WTC11 (cell line): ENCODE measurements around the gene ARMC7. TPM values are rescaled to one million over a fixed set of nuclear protein-coding genes. Genes with fewer than 3 reads are reported as not detected.

Experiments
- ATAC-seq: fragments of 200-7000 bp; cut with Tn5 transposase; 2 replicates; pipeline ENCODE4 v1.10.0; 2021; ENCODE audit warnings: mild to moderate bottlenecking, moderate library complexity
- CTCF ChIA-PET: fragments of 300-600 bp; sonication (Branson Sonifier 250); formaldehyde crosslinking; loops from one replicate; lab custom pipeline; 2021; ENCODE audit warnings: antibody characterized with exemption; lab: Charles Lee
- POLR2A ChIA-PET: fragments of 350-600 bp; sonication (Branson Sonifier 250); formaldehyde crosslinking; loops from one replicate; lab custom pipeline; 2021; ENCODE audit warnings: antibody characterized with exemption; lab: Charles Lee
- DNase-seq: peaks from one replicate; pipeline ENCODE4 v3.0.0; 2021; ENCODE audit warnings: low spot score
- H3K27ac Mint-ChIP-seq: 2 replicates; pipeline ENCODE4 v1.8.0; 2021; ENCODE audit warnings: mixed read lengths
- H3K27me3 Mint-ChIP-seq: 2 replicates; pipeline ENCODE4 v1.8.0; 2021; ENCODE audit warnings: low read depth, mild to moderate bottlenecking, moderate library complexity, mixed read lengths
- H3K36me3 Mint-ChIP-seq: 2 replicates; pipeline ENCODE4 v1.8.0; 2021; ENCODE audit warnings: mixed read lengths
- H3K4me1 Mint-ChIP-seq: 2 replicates; pipeline ENCODE4 v1.8.0; 2022; ENCODE audit warnings: mixed read lengths
- H3K4me3 Mint-ChIP-seq: 2 replicates; pipeline ENCODE4 v1.8.0; 2021; ENCODE audit warnings: mild to moderate bottlenecking, moderate library complexity, mixed read lengths
- H3K9me3 Mint-ChIP-seq: 2 replicates; pipeline ENCODE4 v1.8.0; 2021; ENCODE audit warnings: mixed read lengths
- ATF6 ChIP-seq: sonication (generic); formaldehyde crosslinking; IDR thresholded peaks from 2 replicates; pipeline ENCODE4 v1.8.1; 2023; ENCODE audit warnings: mild to moderate bottlenecking, missing genetic modification reagents
- ELF4 ChIP-seq: sonication (generic); formaldehyde crosslinking; IDR thresholded peaks from 2 replicates; pipeline ENCODE4 v1.8.1; 2022; ENCODE audit warnings: low read depth, mild to moderate bottlenecking, moderate library complexity, missing genetic modification reagents
- EMX1 ChIP-seq: fragments of 250-450 bp; sonication (Bioruptor Pico); IDR thresholded peaks from 2 replicates; pipeline ENCODE4 v1.8.0; 2021; ENCODE audit warnings: mild to moderate bottlenecking
- ETV6 ChIP-seq: sonication (generic); formaldehyde crosslinking; IDR thresholded peaks from 2 replicates; pipeline ENCODE4 v1.8.1; 2022; ENCODE audit warnings: mild to moderate bottlenecking, missing genetic modification reagents
- FOXJ3 ChIP-seq: sonication (generic); formaldehyde crosslinking; IDR thresholded peaks from 2 replicates; pipeline ENCODE4 v1.9.0; 2021; ENCODE audit warnings: missing genetic modification reagents, mild to moderate bottlenecking, borderline replicate concordance
- FOXK1 ChIP-seq: sonication (generic); formaldehyde crosslinking; IDR thresholded peaks from 2 replicates; pipeline ENCODE4 v1.8.0; 2022; ENCODE audit warnings: mild to moderate bottlenecking, moderate library complexity, missing genetic modification reagents
- GRHL2 ChIP-seq: fragments of 250-450 bp; sonication (Bioruptor Pico); IDR thresholded peaks from 2 replicates; pipeline ENCODE4 v1.8.0; 2022; ENCODE audit warnings: mild to moderate bottlenecking, moderate library complexity; ENCODE audit not compliant: insufficient replicate concordance, severe bottlenecking
- HMGA2 ChIP-seq: fragments of 250-450 bp; sonication (Bioruptor Pico); IDR thresholded peaks from 2 replicates; pipeline ENCODE4 v1.4.0; 2021; ENCODE audit warnings: mild to moderate bottlenecking, moderate library complexity
- JAZF1 ChIP-seq: fragments of 250-450 bp; sonication (Bioruptor Pico); IDR thresholded peaks from 2 replicates; pipeline ENCODE4 v1.9.0; 2021; ENCODE audit warnings: moderate library complexity, mild to moderate bottlenecking, inconsistent platforms
- JUN ChIP-seq: sonication (generic); formaldehyde crosslinking; IDR thresholded peaks from 2 replicates; pipeline ENCODE4 v1.8.0; 2023; ENCODE audit warnings: mild to moderate bottlenecking, missing genetic modification reagents
- MAX ChIP-seq: sonication (generic); formaldehyde crosslinking; IDR thresholded peaks from 2 replicates; pipeline ENCODE4 v1.8.0; 2022; ENCODE audit warnings: mild to moderate bottlenecking, missing genetic modification reagents
- MYBL2 ChIP-seq: sonication (generic); formaldehyde crosslinking; IDR thresholded peaks from 2 replicates; pipeline ENCODE4 v1.8.1; 2023; ENCODE audit warnings: mild to moderate bottlenecking, moderate library complexity, missing genetic modification reagents
- NFE2L1 ChIP-seq: sonication (generic); formaldehyde crosslinking; IDR thresholded peaks from 2 replicates; pipeline ENCODE4 v1.8.1; 2023; ENCODE audit warnings: missing genetic modification reagents
- NR3C1 ChIP-seq: sonication (generic); formaldehyde crosslinking; conservative IDR thresholded peaks from 2 replicates; pipeline ENCODE4 v1.8.1; 2023; ENCODE audit warnings: low read depth, mild to moderate bottlenecking, missing genetic modification reagents
- PREB ChIP-seq: sonication (generic); formaldehyde crosslinking; IDR thresholded peaks from 2 replicates; pipeline ENCODE4 v1.8.1; 2022; ENCODE audit warnings: mild to moderate bottlenecking, missing genetic modification reagents, moderate library complexity, borderline replicate concordance
- SMAD3 ChIP-seq: sonication (generic); formaldehyde crosslinking; IDR thresholded peaks from 2 replicates; pipeline ENCODE4 v1.8.0; 2022; ENCODE audit warnings: missing genetic modification reagents, mild to moderate bottlenecking, borderline replicate concordance
- SP1 ChIP-seq: sonication (generic); formaldehyde crosslinking; conservative IDR thresholded peaks from 2 replicates; pipeline ENCODE4 v1.8.1; 2022; ENCODE audit warnings: missing genetic modification reagents
- TCF7 ChIP-seq: sonication (generic); formaldehyde crosslinking; IDR thresholded peaks from 2 replicates; pipeline ENCODE4 v1.8.0; 2022; ENCODE audit warnings: mild to moderate bottlenecking, low read depth, missing genetic modification reagents, moderate library complexity
- USF1 ChIP-seq: sonication (generic); formaldehyde crosslinking; IDR thresholded peaks from 2 replicates; pipeline ENCODE4 v1.8.0; 2022; ENCODE audit warnings: mild to moderate bottlenecking, missing genetic modification reagents
- ZNF281 ChIP-seq: sonication (generic); formaldehyde crosslinking; IDR thresholded peaks from 2 replicates; pipeline ENCODE4 v1.8.0; 2023; ENCODE audit warnings: mild to moderate bottlenecking, missing genetic modification reagents
- ZNF317 ChIP-seq: sonication (generic); formaldehyde crosslinking; IDR thresholded peaks from 2 replicates; pipeline ENCODE4 v1.8.1; 2023; ENCODE audit warnings: low read depth, mild to moderate bottlenecking, moderate library complexity, missing genetic modification reagents, borderline replicate concordance
- ZNF416 ChIP-seq: fragments of 250-450 bp; sonication (Bioruptor Pico); IDR thresholded peaks from 2 replicates; pipeline ENCODE4 v1.9.0; 2021; ENCODE audit warnings: mild to moderate bottlenecking, inconsistent platforms
- total RNA-seq: library from RNA; stranded (reverse); gene quantifications from 3 replicates; pipeline ENCODE4 v1.2.3, GENCODE V29; 2021

ARMC7 gene
- total RNA-seq, 1 experiment from 2014 or later: 13.2 TPM

GRCh38 chr17:75093548-75094158 lies 16.1 kb upstream of the ARMC7 start:
- H3K4me3 Mint-ChIP-seq: no peak overlapping the region
- no peaks in the 10 kb centered on the region for H3K9me3 Mint-ChIP-seq
- DNase-seq (no peak), ATAC-seq (no peak)
- H3K4me1 Mint-ChIP-seq: peaks cover 45% of the 10 kb centered on the region
- ChIA-PET CTCF (interaction anchor here (0.6 to 4.1 kb wide), 4 partner anchors 12 to 1663 kb away, joined by 3 to 18 read pairs (median 5); no protein-coding TSS in a partner anchor), POLR2A (interaction anchor here (0.6 kb wide), 1 partner anchor 333 kb away, joined by 3 read pairs; no protein-coding TSS in a partner anchor)
- H3K36me3 Mint-ChIP-seq: peaks cover 10% of the 10 kb centered on the region; the same call in 1 of the 2 replicates
- H3K27me3 Mint-ChIP-seq: no peaks in the 10 kb centered on the region; the same call in 1 of the 2 replicates
- H3K27ac Mint-ChIP-seq: no peak overlapping the region; the same call in 1 of the 2 replicates
- TF ChIP-seq ATF6 (CRISPR knock-in tag): no peak
- TF ChIP-seq TCF7 (CRISPR knock-in tag): no peak
- TF ChIP-seq JAZF1 (CRISPR knock-in tag): no peak
- no peak for TF ChIP-seq ZNF281 (CRISPR knock-in tag)
- TF ChIP-seq NFE2L1 (CRISPR knock-in tag): no peak
- no peak for TF ChIP-seq JUN (CRISPR knock-in tag)
- TF ChIP-seq USF1 (CRISPR knock-in tag): no peak
- no peak for TF ChIP-seq ZNF317 (CRISPR knock-in tag)
- no peak for TF ChIP-seq GRHL2
- TF ChIP-seq ZNF416 (CRISPR knock-in tag): no peak
- TF ChIP-seq FOXJ3 (CRISPR knock-in tag): no peak
- TF ChIP-seq NR3C1 (CRISPR knock-in tag): no peak
- no peak for TF ChIP-seq ELF4 (CRISPR knock-in tag)
- TF ChIP-seq SMAD3 (CRISPR knock-in tag): no peak
- no peak for TF ChIP-seq PREB (CRISPR knock-in tag)

GRCh38 chr17:75094871-75095399 lies 14.8 kb upstream of the ARMC7 start:
- Mint-ChIP-seq H3K27ac (no peak overlapping the region), H3K4me3 (no peak overlapping the region)
- POLR2A ChIA-PET: interaction anchor here (0.6 kb wide), 1 partner anchor 22 kb away, joined by 3 read pairs; no protein-coding TSS in a partner anchor

More at GRCh38 chr17:75094871-75095399, 14.8 kb upstream of the ARMC7 start:
- DNase-seq (no peak), ATAC-seq (no peak)
- peaks cover 32% of the 10 kb centered on the region for H3K4me1 Mint-ChIP-seq
- H3K9me3 Mint-ChIP-seq: no peaks in the 10 kb centered on the region
- CTCF ChIA-PET: interaction anchor here (0.5 to 4.1 kb wide), 7 partner anchors 9 to 146 kb away, joined by 3 to 18 read pairs (median 4); no protein-coding TSS in a partner anchor
- peaks cover 17% of the 10 kb centered on the region; the same call in 1 of the 2 replicates for H3K36me3 Mint-ChIP-seq
- TF ChIP-seq EMX1 (CRISPR knock-in tag): no peak
- no peak for TF ChIP-seq MYBL2
- TF ChIP-seq SP1 (CRISPR knock-in tag): no peak
- TF ChIP-seq FOXK1 (CRISPR knock-in tag): no peak
- TF ChIP-seq ZNF317 (CRISPR knock-in tag): no peak
- TF ChIP-seq HMGA2: no peak
- no peak for TF ChIP-seq MAX
- no peak for TF ChIP-seq ETV6 (CRISPR knock-in tag)
- H3K27me3 Mint-ChIP-seq: no peaks in the 10 kb centered on the region
